ENCODE measurements around the gene PGBD2.
"Not testable (repeated sequence)": the region's sequence is repeated elsewhere in the genome, so short reads cannot be mapped to it uniquely, and the experiment has no call there.

GRCh38 chr1:248930037-248930436, 24.0 kb downstream of the PGBD2 start:
- TF ChIP-seq POLR2A, EP300 (IDR thresholded peaks at IDR 0.05): not testable (repeated sequence)
